Loucy (cell line): ENCODE data around the gene FGD6.

Source experiments
- H2AFZ ChIP-seq: fragments of 200-600 bp; sonication (generic); 2 replicates; pipeline ENCODE4 v1.6.0; 2016; ENCODE audit warnings: antibody characterized with exemption, mild to moderate bottlenecking, low read length, moderate library complexity
- H3F3A ChIP-seq: fragments of 200-600 bp; 2 replicates; pipeline ENCODE4 v1.6.0; 2016; ENCODE audit warnings: antibody characterized with exemption, low read depth, mild to moderate bottlenecking
- H3K27me3 ChIP-seq: fragments of 200-600 bp; sonication (generic); 2 replicates; pipeline ENCODE4 v1.6.1; 2014; ENCODE audit warnings: low read length, mild to moderate bottlenecking; ENCODE audit not compliant: insufficient read depth, poor library complexity, severe bottlenecking
- H3K36me3 ChIP-seq: fragments of 200-600 bp; sonication (generic); 2 replicates; pipeline ENCODE4 v1.6.1; 2016; ENCODE audit warnings: low read length; ENCODE audit not compliant: insufficient read depth
- H3K4me1 ChIP-seq: fragments of 200-600 bp; sonication (generic); 2 replicates; pipeline ENCODE4 v1.5.1; 2014; ENCODE audit warnings: low read length, mild to moderate bottlenecking; ENCODE audit not compliant: insufficient read depth, poor library complexity, severe bottlenecking
- H3K4me2 ChIP-seq: fragments of 200-600 bp; sonication (generic); 2 replicates; pipeline ENCODE4 v1.6.0; 2014; ENCODE audit warnings: antibody characterized with exemption, low read length, low read depth, mild to moderate bottlenecking; ENCODE audit not compliant: poor library complexity, severe bottlenecking
- H3K4me3 ChIP-seq: fragments of 200-600 bp; sonication (generic); 2 replicates; pipeline ENCODE4 v1.5.1; 2014; ENCODE audit warnings: low read length, mild to moderate bottlenecking, mixed read lengths; ENCODE audit not compliant: poor library complexity, severe bottlenecking
- H3K79me2 ChIP-seq: fragments of 200-600 bp; sonication (generic); 2 replicates; pipeline ENCODE4 v1.6.1; 2014; ENCODE audit warnings: low read length; ENCODE audit not compliant: insufficient read depth
- H3K9ac ChIP-seq: fragments of 200-600 bp; sonication (generic); 2 replicates; pipeline ENCODE4 v1.6.0; 2014; ENCODE audit warnings: mild to moderate bottlenecking, low read depth, low read length, moderate library complexity; ENCODE audit not compliant: poor library complexity, severe bottlenecking
- H3K9me2 ChIP-seq: fragments of 200-600 bp; sonication (generic); replicated peaks from 2 replicates; pipeline ENCODE4 v1.6.1; 2016; ENCODE audit warnings: low read depth, low read length, mixed read lengths
- H3K9me3 ChIP-seq: fragments of 200-600 bp; sonication (generic); 2 replicates; pipeline ENCODE4 v1.6.1; 2014; ENCODE audit warnings: mild to moderate bottlenecking, antibody characterized with exemption, low read length, low read depth; ENCODE audit not compliant: insufficient read depth
- H4K20me1 ChIP-seq: fragments of 200-600 bp; sonication (generic); 2 replicates; pipeline ENCODE4 v1.6.0; 2014; ENCODE audit warnings: antibody characterized with exemption, low read length, mild to moderate bottlenecking; ENCODE audit not compliant: insufficient read depth, poor library complexity, severe bottlenecking
- CTCF ChIP-seq: fragments of 200-600 bp; sonication (generic); conservative IDR thresholded peaks from 2 replicates; pipeline ENCODE4 v1.5.1; 2014; ENCODE audit warnings: mild to moderate bottlenecking, antibody characterized with exemption, low read length
- EZH2phosphoT487 ChIP-seq: fragments of 200-600 bp; IDR thresholded peaks from 2 replicates; pipeline ENCODE4 v1.6.1; 2018; ENCODE audit warnings: antibody characterized with exemption, mild to moderate bottlenecking, moderate library complexity, borderline replicate concordance

The FGD6 gene

GRCh38 chr12:95055057-95055456 lies 162.2 kb downstream of the FGD6 start:
- H3K4me2 ChIP-seq: no peak overlapping the region
- no peaks in the 10 kb centered on the region for H3K27me3 ChIP-seq
- H3K4me1 ChIP-seq: no peaks in the 10 kb centered on the region
- H4K20me1 ChIP-seq: peaks cover 3% of the 10 kb centered on the region
- no peaks in the 10 kb centered on the region for H3K79me2 ChIP-seq
- no peaks in the 10 kb centered on the region for H3F3A ChIP-seq
- no peak overlapping the region for H2AFZ ChIP-seq
- H3K4me3 ChIP-seq: no peak overlapping the region
- H3K9me2 ChIP-seq: no peaks in the 10 kb centered on the region
- H3K9ac ChIP-seq: no peak overlapping the region
- TF ChIP-seq EZH2phosphoT487 (no peak), CTCF (no peak)
- H3K9me3 ChIP-seq: no peaks in the 10 kb centered on the region
- H3K36me3 ChIP-seq: peaks cover 65% of the 10 kb centered on the region

- H3K4me2 ChIP-seq: no peak overlapping the region
- peaks cover 3% of the 10 kb centered on the region for H4K20me1 ChIP-seq
- H3K4me1 ChIP-seq: no peaks in the 10 kb centered on the region
- no peaks in the 10 kb centered on the region for H3K9me2 ChIP-seq
- H3F3A ChIP-seq: no peaks in the 10 kb centered on the region
- no peak overlapping the region for H3K9ac ChIP-seq
- H3K36me3 ChIP-seq: peaks cover 57% of the 10 kb centered on the region
- no peak overlapping the region for H3K4me3 ChIP-seq
- H2AFZ ChIP-seq: no peak overlapping the region
- H3K79me2 ChIP-seq: no peaks in the 10 kb centered on the region
- H3K27me3 ChIP-seq: no peaks in the 10 kb centered on the region
- H3K9me3 ChIP-seq: no peaks in the 10 kb centered on the region
- TF ChIP-seq CTCF (no peak), EZH2phosphoT487 (no peak)
Observed at GRCh38 chr12:95054206-95054605, 163.1 kb downstream of the FGD6 start.

GRCh38 chr12:95051241-95051640 lies 166.0 kb downstream of the FGD6 start:
- TF ChIP-seq CTCF: no peak
- TF ChIP-seq EZH2phosphoT487: no peak
- Histone ChIP-seq H3K79me2 (no peaks in the 10 kb centered on the region), H3K9me3 (no peaks in the 10 kb centered on the region), H3K4me1 (no peaks in the 10 kb centered on the region), H3K9ac (no peak overlapping the region), H3F3A (no peaks in the 10 kb centered on the region), H3K4me3 (no peak overlapping the region), H3K4me2 (no peak overlapping the region), H3K9me2 (no peaks in the 10 kb centered on the region), H3K36me3 (peaks cover 51% of the 10 kb centered on the region), H4K20me1 (peaks cover 3% of the 10 kb centered on the region), H3K27me3 (no peaks in the 10 kb centered on the region), H2AFZ (no peak overlapping the region)
